Pancreas (tissue), 10 donors: ENCODE data around the gene ACSF3. TPM values are rescaled to one million over a fixed set of nuclear protein-coding genes. Genes with fewer than 3 reads are reported as not detected.

Source experiments
- ATAC-seq, 4 donors: fragments of 200-7000 bp; cut with Tn5 transposase; one replicate each; pipeline versions ENCODE4 v1.8.0 to v1.9.1; 2020; ENCODE audit warnings: mild to moderate bottlenecking in 4 of 4, moderate library complexity in 4 of 4
- DNase-seq, 6 donors: peaks; one replicate each; pipeline ENCODE4 v3.0.0-alpha.2; 2020
- FAIRE-seq: peaks from 2 replicates; lab custom pipeline; 2012; peaks lifted over from hg19 to GRCh38; lab: Jason Lieb, UNC
- H3K27ac ChIP-seq, 4 donors: fragments of 200-600 bp; sonication (generic); 1 replicate in 3 of 4; 2 replicates in 1 of 4; pipeline versions ENCODE4 v1.5.0 to v1.8.0; 2020
- H3K27me3 ChIP-seq, 4 donors: fragments of 200-600 bp; one replicate each; pipeline ENCODE4 v1.8.0; 2021
- H3K36me3 ChIP-seq, 3 donors: fragments of 200-600 bp; sonication (generic) in 1 of 3; one replicate each; pipeline versions ENCODE4 v1.5.0 to v1.8.0; 2020 to 2021
- H3K4me1 ChIP-seq, 3 donors: fragments of 200-600 bp; one replicate each; pipeline ENCODE4 v1.8.0; 2021
- H3K4me3 ChIP-seq, 4 donors: fragments of 200-600 bp; sonication (generic) in 2 of 4; one replicate each; pipeline versions ENCODE4 v1.5.0 to v1.8.0; 2020 to 2021
- H3K9me3 ChIP-seq, 4 donors: fragments of 200-600 bp; one replicate each; pipeline ENCODE4 v1.8.0; 2021
- WGBS, 2 donors: extraction: QIAGEN DNeasy Blood & Tissue Kit; methylation state at CpG; one replicate each; pipeline ENCODE4 v1.1.7; 2013; 5-methylcytosine and 5-hydroxymethylcytosine counted together
- intact Hi-C, 3 donors: fragments of 100-400 bp; cut with DNase I; formaldehyde crosslinking; loops; one replicate each; pipeline versions ENCODE4 v1.11.1 to v1.14.2; 2022
- polyA plus RNA-seq, 2 donors: library from polyadenylated mRNA; stranded (reverse); fragments of 200-250 nt; gene quantifications; one replicate each; pipeline ENCODE4 v1.2.3, GENCODE V29; 2013
- total RNA-seq, 6 donors: library from RNA; stranded (reverse); fragmentation: NEBNext Ultra II Directional in 4 of 6; extraction: Animal tissue kit (Norgen Biotek cat#: 25700) in 4 of 6; gene quantifications; one replicate each; pipeline versions ENCODE4 v1.2.1 to v1.2.4, GENCODE V29; 2021 to 2023
- TF ChIP-seq, protein P1 (sequence below), 4 donors: fragments of 200-600 bp; sonication (generic) in 3 of 4; IDR thresholded peaks; one replicate each; pipeline versions ENCODE4 v1.5.0 to v1.8.0; 2021; ENCODE audit warnings: antibody characterized with exemption in 4 of 4
- donor health status: healthy with polysubstance abuse.
- donor health status: DM: no; HTN: no; CAD: no; lungs with moderate emphysema.
- donor health status: DM: no; HTN: no; CAD: no.
- donor health status: control.
- donor health status: control.
- donor health status: Bipolar disorder and iron deficiency.
- donor health status: DM: yes; HTN: yes; CAD: no.
- donor health status: DM: no; HTN: no; CAD: no.
- donor health status: DM: no; HTN: no; CAD: no.
- donor health status: DM: yes; HTN: yes; CAD: no.

Gene ACSF3
- total and polyA plus RNA-seq, 8 donors = 17.3 to 36.9 (median 20.8) TPM

DNA sequence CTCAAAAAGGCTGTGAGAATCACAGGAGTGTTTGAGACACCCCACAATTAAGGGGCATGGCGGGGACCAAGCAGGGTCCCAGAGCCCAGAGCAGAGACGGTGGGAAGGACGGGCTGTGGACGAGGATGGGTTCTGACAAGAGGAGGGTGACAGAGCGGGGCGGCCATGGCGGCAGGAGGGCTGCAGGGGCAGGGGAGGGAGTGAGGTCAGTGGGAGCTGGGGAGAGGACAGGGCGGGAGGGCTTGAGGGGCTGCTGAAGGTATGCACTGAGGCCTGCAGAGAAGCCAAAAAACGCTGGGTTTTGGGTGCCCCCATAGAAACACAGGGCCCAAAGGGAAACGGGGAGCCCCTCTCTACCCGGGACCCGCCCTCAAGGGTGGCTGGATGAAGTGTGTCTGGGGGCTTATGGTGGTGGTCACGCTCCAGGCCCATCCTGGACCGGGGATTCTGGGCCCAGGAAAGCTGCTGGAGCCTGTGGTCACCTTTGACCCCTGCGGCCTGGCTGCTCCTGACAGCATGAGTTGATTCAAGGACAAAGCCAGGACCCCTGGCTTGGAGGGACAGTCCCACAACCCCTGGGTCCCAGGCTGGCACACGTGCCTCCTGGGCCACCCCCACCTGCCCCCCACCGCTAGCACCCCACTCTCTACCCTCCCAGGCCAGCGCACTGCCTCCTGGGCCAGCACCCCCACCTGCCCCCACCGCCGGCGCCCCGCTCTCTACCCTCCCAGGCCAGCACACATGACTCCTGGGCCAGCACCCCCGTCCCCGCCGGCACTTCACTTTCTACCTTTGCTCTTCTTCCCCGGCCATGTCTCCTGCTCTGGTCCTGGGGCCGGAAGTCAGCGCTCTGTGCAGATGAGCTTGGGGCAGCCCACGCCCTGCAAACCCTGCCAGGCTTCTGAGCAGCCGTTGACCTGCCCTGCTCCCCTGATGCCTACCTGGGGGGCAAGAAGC, 31.0 kb upstream of the ACSF3 start:
- no peak overlapping the region for H3K27ac ChIP-seq
- ATAC-seq = no peak
- no peaks in the 10 kb centered on the region for H3K27me3 ChIP-seq
- no peak for DNase-seq
- intact Hi-C loops = no loop called here
- no peaks in the 10 kb centered on the region for H3K36me3 ChIP-seq
- 74 to 79% methylated on average over 29 to 30 of the region's 30 CpGs for WGBS, 2 donors
- no peaks in the 10 kb centered on the region for H3K4me1 ChIP-seq
- no peak overlapping the region for H3K4me3 ChIP-seq
- TF ChIP-seq, protein P1, sequence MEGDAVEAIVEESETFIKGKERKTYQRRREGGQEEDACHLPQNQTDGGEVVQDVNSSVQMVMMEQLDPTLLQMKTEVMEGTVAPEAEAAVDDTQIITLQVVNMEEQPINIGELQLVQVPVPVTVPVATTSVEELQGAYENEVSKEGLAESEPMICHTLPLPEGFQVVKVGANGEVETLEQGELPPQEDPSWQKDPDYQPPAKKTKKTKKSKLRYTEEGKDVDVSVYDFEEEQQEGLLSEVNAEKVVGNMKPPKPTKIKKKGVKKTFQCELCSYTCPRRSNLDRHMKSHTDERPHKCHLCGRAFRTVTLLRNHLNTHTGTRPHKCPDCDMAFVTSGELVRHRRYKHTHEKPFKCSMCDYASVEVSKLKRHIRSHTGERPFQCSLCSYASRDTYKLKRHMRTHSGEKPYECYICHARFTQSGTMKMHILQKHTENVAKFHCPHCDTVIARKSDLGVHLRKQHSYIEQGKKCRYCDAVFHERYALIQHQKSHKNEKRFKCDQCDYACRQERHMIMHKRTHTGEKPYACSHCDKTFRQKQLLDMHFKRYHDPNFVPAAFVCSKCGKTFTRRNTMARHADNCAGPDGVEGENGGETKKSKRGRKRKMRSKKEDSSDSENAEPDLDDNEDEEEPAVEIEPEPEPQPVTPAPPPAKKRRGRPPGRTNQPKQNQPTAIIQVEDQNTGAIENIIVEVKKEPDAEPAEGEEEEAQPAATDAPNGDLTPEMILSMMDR (IDR thresholded peaks at IDR 0.05) = no peak
- no peaks in the 10 kb centered on the region for H3K9me3 ChIP-seq
- FAIRE-seq = no peak

DNA sequence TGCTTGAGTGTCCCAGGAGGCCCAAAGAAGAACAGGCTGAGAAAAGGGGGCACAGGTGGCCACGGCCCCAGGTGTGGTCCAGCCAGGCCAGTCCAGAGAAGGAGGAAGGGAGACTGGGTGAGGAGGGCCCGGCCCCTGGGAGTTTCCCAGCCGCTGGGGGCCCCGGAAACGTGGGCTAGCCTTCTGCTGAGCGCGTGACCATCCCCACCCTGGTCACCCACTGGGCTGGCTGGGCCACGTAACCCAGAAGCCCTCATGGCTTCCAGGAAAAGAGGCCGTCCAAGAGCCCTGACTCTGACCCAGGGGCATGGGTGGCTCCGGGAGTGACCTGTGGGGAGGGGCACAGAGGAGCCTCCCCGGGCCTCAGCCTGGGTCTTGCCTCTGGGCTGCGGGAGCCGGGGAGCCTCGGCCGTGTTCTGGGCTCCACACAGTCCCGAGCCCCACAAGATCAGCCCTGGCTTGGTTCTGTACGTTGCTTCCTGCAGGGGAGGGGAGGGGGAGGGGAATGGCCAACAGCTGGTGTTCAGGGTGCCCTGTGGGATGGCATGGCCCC, 29.8 kb upstream of the ACSF3 start:
- ATAC-seq (no peak), DNase-seq (no peak), FAIRE-seq (no peak)
- TF ChIP-seq, protein P1 (IDR thresholded peaks at IDR 0.05) = no peak
- H3K27ac ChIP-seq = no peak overlapping the region
- no peaks in the 10 kb centered on the region for H3K27me3 ChIP-seq
- no peaks in the 10 kb centered on the region for H3K36me3 ChIP-seq
- 69 to 85% methylated on average over 15 to 17 of the region's 17 CpGs for WGBS, 2 donors
- intact Hi-C loops = no loop called here
- no peaks in the 10 kb centered on the region for H3K4me1 ChIP-seq
- no peaks in the 10 kb centered on the region for H3K9me3 ChIP-seq
- H3K4me3 ChIP-seq = no peak overlapping the region

DNA sequence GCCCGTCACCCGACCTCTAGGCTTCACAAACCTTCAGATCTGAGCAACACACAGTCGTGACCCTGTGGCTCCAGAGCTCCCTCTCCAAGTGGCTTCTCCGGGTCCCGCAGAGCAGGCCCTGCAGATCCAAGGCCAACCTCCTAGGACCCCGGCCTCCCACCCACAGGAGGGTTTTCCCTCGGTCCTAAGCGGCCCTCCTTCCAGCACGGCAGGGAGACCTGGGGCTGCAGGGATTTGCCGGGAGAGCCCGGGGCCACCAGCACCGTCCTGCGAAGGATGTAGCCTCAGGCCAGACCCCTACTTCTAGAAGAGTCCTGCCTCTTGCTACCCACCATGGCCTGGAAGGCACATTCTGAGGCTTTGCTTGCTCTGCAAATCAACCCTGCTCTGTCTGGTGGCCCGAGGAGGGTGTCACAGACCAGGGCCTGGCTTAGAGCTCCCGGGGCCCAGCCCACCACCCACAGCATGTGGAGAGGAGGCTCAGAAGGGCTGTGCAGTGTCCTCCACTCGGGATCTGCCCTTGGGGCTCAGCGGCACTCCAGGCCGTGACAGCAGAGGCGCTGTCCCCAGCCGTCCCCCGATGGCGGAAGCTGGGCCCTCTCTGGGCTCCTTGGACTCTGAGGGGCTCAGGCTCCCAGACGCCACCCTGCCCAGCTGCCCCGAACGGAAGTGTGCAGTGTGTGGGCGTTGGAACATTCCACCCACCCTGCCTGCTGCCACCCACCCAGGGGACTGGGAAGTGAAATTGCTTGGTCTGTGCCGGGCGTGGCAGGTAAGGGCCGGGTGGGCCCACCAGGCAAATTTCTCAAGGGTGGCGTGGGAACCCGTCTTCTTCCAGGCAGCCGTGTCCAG, 28.8 kb upstream of the ACSF3 start:
- no peak overlapping the region for H3K4me3 ChIP-seq
- 74 to 78% methylated on average over 32 of the region's 32 CpGs for WGBS, 2 donors
- no peaks in the 10 kb centered on the region for H3K27me3 ChIP-seq
- H3K27ac ChIP-seq = no peak overlapping the region
- TF ChIP-seq, protein P1 (IDR thresholded peaks at IDR 0.05) = no peak
- no peaks in the 10 kb centered on the region for H3K36me3 ChIP-seq
- H3K9me3 ChIP-seq = no peaks in the 10 kb centered on the region
- DNase-seq (peak in 1 of 6 donors; percentile 47), FAIRE-seq (no peak), ATAC-seq (no peak)
- no peaks in the 10 kb centered on the region for H3K4me1 ChIP-seq
- intact Hi-C loops = no loop called here

DNA sequence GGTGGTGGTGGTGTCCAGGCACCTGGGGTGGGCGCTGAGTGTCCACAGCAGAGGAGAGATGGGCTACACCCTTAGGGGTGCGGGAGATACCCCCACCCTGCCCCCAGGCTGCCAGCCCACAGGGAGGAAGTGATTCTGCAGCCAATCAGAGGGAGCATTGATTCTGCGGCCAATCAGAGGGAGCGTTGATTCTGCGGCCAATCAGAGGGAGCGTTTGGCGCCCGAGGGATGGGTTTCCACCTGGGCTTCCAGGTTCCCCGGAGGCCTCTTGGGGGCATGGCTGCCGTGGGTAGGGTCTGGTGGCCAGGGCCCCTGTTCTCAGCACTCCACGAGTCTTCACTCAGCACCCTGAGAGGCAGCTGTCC, 28.2 kb upstream of the ACSF3 start:
- intact Hi-C loops = no loop called here
- TF ChIP-seq, protein P1 (IDR thresholded peaks at IDR 0.05) = no peak
- ATAC-seq (no peak), FAIRE-seq (no peak), DNase-seq (no peak)
- no peaks in the 10 kb centered on the region for H3K9me3 ChIP-seq
- H3K36me3 ChIP-seq = no peaks in the 10 kb centered on the region
- H3K27ac ChIP-seq = no peak overlapping the region
- WGBS, 2 donors = 80 to 83% methylated on average over 11 of the region's 11 CpGs
- H3K27me3 ChIP-seq = no peaks in the 10 kb centered on the region
- H3K4me3 ChIP-seq = no peak overlapping the region
- H3K4me1 ChIP-seq = no peaks in the 10 kb centered on the region
